ENCODE measurements around the gene H2BK1. TPM values are rescaled to one million over a fixed set of nuclear protein-coding genes. Genes with fewer than 3 reads are reported as not detected.

The H2BK1 gene
- total RNA-seq (not detected), polyA plus RNA-seq (not detected)
- long read RNA-seq, donor 1 = 0 reads
- long read RNA-seq, donor 2 = 0 reads
- long read RNA-seq, donor 3 = 0 reads

DNA sequence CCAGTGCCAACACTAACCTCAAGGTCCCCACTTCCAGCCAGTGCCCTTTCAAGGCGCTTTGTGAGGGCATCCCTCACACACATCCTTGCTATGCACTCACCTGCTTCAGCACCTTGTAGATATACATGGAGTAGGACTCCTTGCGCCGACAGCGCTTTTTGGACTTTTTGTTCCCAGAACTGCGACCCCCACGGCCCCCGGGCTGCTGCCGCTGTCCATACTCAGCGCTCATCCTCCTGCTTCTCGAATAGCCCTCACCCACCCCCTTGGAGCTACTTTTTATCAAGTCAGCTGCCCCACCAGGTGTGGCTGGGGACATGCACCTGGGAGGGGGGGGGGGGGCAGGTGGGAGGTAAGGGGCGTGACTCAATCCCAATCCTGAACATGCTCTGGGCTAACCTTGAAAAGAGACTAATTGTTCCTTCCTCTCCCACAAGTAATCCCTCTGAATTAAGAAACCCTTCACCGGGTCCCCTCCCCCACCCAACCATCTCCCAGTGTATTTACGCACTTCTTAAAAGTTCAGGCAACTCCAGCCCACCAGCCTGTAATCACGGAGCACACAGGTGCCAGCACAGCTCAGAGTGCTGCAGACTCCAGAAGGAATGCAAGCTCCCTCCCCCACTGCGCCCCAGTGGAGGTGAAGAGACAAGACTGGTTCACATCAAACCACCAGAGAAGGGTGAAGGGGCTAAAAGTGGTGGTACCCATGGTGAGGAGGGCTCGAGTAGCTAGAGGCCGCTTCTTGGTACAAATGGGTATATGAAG is at the start of gene H2BK1:
Gene H2BK1, minus strand, starts transcription at position 402 of the 768 bp plus-strand sequence. Its CDS starts 170 bp downstream, at position 232.
- Histone ChIP-seq H3K36me3 (peaks cover 0 to 36% (median 30%) of the 10 kb centered on the region in 9 donors), H3K4me3 (no peak within 1 kb of the TSS), H3K4me1 (no peaks in the 10 kb centered on the region), H3K27ac (no peak within 1 kb of the TSS), H3K27me3 (no peaks in the 10 kb centered on the region), H3K9me3 (no peaks in the 10 kb centered on the region)
- intact Hi-C loops (cut with DNase I) = no loop called here
- 80 to 87% (median 82%) methylated on average over 17 of the region's 17 CpGs for WGBS, 4 donors
- ATAC-seq (no peak), DNase-seq (peak in 1 of 5 donors; percentile 12)
- TF ChIP-seq, protein P1, sequence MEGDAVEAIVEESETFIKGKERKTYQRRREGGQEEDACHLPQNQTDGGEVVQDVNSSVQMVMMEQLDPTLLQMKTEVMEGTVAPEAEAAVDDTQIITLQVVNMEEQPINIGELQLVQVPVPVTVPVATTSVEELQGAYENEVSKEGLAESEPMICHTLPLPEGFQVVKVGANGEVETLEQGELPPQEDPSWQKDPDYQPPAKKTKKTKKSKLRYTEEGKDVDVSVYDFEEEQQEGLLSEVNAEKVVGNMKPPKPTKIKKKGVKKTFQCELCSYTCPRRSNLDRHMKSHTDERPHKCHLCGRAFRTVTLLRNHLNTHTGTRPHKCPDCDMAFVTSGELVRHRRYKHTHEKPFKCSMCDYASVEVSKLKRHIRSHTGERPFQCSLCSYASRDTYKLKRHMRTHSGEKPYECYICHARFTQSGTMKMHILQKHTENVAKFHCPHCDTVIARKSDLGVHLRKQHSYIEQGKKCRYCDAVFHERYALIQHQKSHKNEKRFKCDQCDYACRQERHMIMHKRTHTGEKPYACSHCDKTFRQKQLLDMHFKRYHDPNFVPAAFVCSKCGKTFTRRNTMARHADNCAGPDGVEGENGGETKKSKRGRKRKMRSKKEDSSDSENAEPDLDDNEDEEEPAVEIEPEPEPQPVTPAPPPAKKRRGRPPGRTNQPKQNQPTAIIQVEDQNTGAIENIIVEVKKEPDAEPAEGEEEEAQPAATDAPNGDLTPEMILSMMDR (IDR thresholded peaks at IDR 0.05) = no peak
- no peak for TF ChIP-seq POLR2A (IDR thresholded peaks at IDR 0.05)

DNA sequence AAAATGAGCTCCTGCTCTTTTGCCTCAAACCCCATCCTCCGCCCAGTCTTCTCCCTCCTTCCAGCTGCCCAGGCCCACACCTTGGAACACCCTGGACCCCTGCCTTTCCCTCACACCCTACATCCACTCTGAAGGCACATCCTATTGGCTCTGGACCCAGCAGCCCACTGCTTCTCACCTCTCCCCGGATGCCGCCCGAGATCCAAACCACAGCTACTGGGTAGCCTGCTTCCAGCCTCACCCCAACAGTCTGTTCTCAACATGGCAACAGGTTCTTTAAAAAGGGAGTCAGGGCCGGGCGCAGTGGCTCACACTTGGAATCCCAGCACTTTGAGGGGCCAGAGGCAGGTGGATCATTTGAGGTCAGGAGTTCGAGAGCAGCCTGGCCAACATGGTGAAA is 47.7 kb upstream of the H2BK1 start:
- H3K4me1 ChIP-seq = peaks cover 0 to 31% (median 9%) of the 10 kb centered on the region in 12 donors
- ATAC-seq = no peak

DNA sequence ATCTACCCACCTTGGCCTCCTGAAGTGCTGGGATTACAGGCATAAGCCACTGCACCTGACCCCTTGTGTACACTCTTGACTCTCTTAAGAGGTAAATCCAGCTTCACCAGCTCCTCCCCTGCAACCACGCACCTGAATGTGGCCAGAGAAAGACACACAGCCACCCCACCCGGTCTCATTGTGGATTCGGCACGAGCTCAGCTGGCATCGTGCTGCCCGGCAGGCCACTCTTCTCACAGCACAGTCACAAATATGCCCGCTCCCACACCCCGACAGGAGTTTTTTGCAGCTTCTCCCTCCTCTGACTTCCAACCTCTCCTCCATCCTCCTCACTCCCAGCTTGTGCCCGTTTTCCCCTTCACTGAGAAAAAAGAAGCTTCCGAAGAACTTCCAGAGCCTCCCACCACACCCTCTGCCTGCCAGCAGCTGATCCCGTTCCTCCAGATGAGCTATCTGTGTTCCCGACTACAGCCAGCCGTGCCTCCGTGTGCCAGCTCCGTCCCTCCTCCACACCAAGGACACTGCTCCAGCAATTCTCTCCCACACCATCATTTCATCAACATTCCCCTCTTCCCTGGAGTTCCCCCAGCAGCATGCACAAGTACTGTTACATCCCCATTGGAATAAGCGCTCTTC is 46.2 kb upstream of the H2BK1 start:
- H3K27me3 ChIP-seq = peaks cover 0 to 18% (median 0%) of the 10 kb centered on the region in 9 donors
- ATAC-seq (no peak), DNase-seq (peak in 1 of 5 donors; percentile 52)
- no peaks in the 10 kb centered on the region for H3K36me3 ChIP-seq
- intact Hi-C loops (cut with DNase I) = no loop called here
- TF ChIP-seq, protein P1 (IDR thresholded peaks at IDR 0.05) = no peak
- TF ChIP-seq POLR2A (IDR thresholded peaks at IDR 0.05) = no peak
- H3K9me3 ChIP-seq = no peaks in the 10 kb centered on the region
- H3K27ac ChIP-seq = no peak overlapping the region
- H3K4me3 ChIP-seq = no peak overlapping the region
- 30 to 44% (median 39%) methylated on average over 16 of the region's 16 CpGs for WGBS, 4 donors
- peaks cover 0 to 36% (median 9%) of the 10 kb centered on the region in 12 donors for H3K4me1 ChIP-seq

More for the DNA sequence above, 47.7 kb upstream of the H2BK1 start:
- Histone ChIP-seq H3K9me3 (no peaks in the 10 kb centered on the region), H3K36me3 (no peaks in the 10 kb centered on the region), H3K27ac (no peak overlapping the region), H3K27me3 (peaks cover 0 to 22% (median 0%) of the 10 kb centered on the region in 9 donors), H3K4me3 (no peak overlapping the region)
- DNase-seq = peak in 1 of 5 donors; percentile 43
- TF ChIP-seq, protein P1 (IDR thresholded peaks at IDR 0.05) = no peak
- no peak for TF ChIP-seq POLR2A (IDR thresholded peaks at IDR 0.05)
- 88 to 93% (median 92%) methylated on average over 7 of the region's 7 CpGs for WGBS, 4 donors
- intact Hi-C loops (cut with DNase I) = no loop called here

DNA sequence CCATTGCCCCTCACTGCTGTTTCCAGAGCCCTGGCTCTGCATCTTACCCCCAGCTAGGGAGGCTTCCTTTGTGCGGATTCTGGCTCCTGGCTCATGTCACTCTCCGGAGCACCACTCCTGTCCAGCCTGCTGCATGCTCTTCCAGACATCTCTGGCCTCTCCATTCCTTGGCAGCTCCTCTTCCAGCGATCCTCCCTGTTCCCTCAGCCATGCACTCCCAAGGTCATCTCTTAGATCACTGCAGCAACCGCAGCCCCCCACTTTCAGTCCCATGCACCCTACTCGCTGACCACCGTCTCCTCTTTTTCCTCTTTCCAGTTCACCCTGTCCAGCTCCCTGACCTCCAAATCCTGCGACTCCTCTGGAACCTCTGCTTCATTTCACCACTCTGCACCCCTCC is 45.1 kb upstream of the H2BK1 start:
- TF ChIP-seq POLR2A (IDR thresholded peaks at IDR 0.05) = no peak
- TF ChIP-seq, protein P1 (IDR thresholded peaks at IDR 0.05) = no peak
- DNase-seq (peak in 1 of 5 donors; percentile 23), ATAC-seq (no peak)
- Histone ChIP-seq H3K9me3 (no peaks in the 10 kb centered on the region), H3K27ac (no peak overlapping the region), H3K4me3 (no peak overlapping the region), H3K27me3 (peaks cover 0 to 25% (median 0%) of the 10 kb centered on the region in 9 donors), H3K4me1 (peaks cover 0 to 43% (median 19%) of the 10 kb centered on the region in 12 donors), H3K36me3 (no peaks in the 10 kb centered on the region)
- intact Hi-C loops (cut with DNase I) = no loop called here
- 61 to 76% (median 67%) methylated on average over 7 of the region's 7 CpGs for WGBS, 4 donors

Data from heart left ventricle (tissue), 16 donors.